ENCODE results near the gene KIF5C.
A peak's percentile ranks its signal among the peaks of the same experiment; 100 is the strongest.
"Not testable (repeated sequence)": the region's sequence is repeated elsewhere in the genome, so short reads cannot be mapped to it uniquely, and the experiment has no call there.

The KIF5C gene

DNA sequence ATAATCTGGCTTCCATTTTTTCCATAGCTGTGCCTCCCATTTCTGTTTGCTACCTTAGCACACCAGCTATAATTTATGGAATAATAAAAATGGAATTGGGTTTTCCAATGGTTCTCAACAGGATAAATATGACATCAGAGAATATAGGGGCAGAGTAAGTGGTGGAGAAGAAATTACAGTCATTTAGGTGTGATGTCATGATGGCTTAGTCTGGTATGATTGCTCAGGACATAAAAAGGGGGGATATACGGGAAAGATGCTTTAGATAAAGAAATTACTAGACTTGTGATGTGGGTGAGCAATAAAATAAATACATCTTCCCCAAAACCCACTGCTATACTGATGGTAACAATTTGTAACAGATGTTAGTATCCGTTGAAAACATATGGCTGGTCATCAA is 21.6 kb upstream of the KIF5C start:
- no peak for TF ChIP-seq ZFX (IDR thresholded peaks at IDR 0.05)
- no peak overlapping the region for H3K27ac ChIP-seq

DNA sequence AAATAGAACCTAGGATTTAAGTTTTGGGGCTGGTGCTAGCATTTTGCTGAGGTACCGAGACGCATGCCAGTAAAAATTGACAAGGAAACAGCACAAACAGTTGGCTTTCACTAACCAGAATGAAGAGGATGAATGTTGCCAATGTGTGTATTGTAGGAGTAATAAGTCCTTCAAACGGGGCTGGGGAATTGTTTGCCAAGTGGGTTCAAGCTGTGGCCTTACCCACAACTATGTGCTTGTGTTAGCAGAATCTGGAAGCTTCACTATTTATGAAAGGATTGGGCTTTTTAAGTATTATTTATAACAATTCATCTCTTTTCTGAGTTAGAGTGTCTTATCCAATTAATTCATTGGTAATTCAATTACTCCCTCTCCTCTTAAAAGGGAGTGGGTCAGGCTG is 15.0 kb upstream of the KIF5C start:
- TF ChIP-seq ZFX (IDR thresholded peaks at IDR 0.05), result no peak
- TF ChIP-seq, protein P1, sequence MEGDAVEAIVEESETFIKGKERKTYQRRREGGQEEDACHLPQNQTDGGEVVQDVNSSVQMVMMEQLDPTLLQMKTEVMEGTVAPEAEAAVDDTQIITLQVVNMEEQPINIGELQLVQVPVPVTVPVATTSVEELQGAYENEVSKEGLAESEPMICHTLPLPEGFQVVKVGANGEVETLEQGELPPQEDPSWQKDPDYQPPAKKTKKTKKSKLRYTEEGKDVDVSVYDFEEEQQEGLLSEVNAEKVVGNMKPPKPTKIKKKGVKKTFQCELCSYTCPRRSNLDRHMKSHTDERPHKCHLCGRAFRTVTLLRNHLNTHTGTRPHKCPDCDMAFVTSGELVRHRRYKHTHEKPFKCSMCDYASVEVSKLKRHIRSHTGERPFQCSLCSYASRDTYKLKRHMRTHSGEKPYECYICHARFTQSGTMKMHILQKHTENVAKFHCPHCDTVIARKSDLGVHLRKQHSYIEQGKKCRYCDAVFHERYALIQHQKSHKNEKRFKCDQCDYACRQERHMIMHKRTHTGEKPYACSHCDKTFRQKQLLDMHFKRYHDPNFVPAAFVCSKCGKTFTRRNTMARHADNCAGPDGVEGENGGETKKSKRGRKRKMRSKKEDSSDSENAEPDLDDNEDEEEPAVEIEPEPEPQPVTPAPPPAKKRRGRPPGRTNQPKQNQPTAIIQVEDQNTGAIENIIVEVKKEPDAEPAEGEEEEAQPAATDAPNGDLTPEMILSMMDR (conservative IDR thresholded peaks at IDR 0.05), result no peak
- H3K27ac ChIP-seq, result no peak overlapping the region

DNA sequence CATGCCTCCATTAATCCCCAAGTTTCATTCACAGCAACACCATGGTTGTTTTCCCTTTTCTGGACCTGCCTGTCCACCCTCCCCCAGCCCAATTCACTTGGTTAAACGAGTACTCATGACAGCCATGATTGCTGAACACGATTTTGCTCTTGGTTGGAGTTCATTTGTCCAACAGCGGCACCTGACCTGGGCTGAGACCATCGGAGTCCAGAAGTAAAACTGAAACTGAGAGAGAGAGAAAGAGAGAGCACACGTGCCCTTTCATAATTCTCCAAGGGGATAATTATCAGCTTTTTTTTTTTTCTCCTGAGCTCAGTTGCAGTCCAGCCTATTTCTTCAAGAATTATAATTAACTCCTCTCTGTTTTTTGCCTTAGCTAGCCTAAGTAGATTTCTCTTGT is 13.7 kb upstream of the KIF5C start:
- no peak overlapping the region; the same call in 1 of the 2 replicates for H3K27ac ChIP-seq
- TF ChIP-seq ZFX (IDR thresholded peaks at IDR 0.05), result no peak
- TF ChIP-seq, protein P1 (conservative IDR thresholded peaks at IDR 0.05), result no peak

DNA sequence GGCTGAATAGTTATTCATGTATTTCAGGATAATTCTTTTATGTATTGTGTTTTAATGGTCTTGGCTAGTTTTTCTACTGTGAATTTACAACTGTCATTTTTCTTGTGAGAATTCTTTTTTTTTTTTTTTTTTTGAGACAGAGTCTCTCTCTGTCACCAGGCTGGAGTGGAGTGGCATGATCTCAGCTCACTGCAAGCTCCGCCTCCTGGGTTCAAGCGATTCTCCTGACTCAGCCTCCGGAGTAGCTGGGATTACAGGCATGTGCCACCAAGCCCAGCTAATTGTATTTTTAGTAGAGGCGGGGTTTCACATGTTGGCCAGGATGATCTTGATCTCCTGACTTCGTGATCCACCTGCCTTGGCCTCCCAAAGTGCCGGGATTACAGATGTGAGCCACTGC is 12.5 kb upstream of the KIF5C start:
- not testable (repeated sequence) for H3K27ac ChIP-seq

DNA sequence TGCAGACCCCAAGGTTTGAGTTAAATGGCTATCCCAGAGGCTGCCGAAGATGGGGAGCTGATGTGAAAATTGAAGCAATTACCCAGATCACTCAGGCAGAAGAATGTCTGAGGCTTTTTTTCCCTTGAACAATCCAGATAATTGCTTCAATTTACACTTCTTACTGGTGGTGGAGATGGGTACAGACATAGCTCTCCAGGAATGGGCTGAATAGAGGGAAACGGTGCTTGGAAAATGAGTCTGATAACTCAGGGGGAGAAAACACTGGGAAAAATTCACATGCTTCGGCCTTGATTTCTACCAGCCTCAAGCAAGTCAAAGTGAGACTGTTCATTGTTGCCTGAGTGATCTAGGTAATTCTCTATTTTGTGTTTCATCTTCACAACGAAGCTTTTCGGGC is 9.5 kb upstream of the KIF5C start:
- no peak for TF ChIP-seq ZFX (IDR thresholded peaks at IDR 0.05)
- TF ChIP-seq, protein P1 (conservative IDR thresholded peaks at IDR 0.05), result no peak

DNA sequence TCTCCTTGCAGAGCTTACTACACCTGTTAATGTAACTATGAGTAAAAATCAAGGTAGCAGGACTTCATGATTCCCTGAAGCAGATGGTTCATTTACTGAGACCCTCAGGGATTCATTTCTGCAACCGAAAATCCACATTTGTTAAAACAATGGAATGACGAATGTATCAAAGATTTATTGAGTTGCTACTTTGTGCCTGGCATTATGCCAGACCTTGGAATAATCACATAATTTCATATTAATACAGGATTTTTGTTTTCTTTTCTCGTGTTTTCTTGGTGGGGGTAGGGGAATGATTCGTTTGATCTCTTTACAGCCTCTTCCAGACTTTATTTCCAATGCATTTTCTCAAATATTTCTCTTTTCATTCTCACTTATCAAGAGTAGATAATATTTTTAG is 8.9 kb upstream of the KIF5C start:
- H3K27ac ChIP-seq, result no peak overlapping the region
- TF ChIP-seq, protein P1 (conservative IDR thresholded peaks at IDR 0.05), result no peak
- TF ChIP-seq ZFX (IDR thresholded peaks at IDR 0.05), result no peak

More for the DNA sequence above, 9.5 kb upstream of the KIF5C start:
- H3K27ac ChIP-seq, result no peak overlapping the region

DNA sequence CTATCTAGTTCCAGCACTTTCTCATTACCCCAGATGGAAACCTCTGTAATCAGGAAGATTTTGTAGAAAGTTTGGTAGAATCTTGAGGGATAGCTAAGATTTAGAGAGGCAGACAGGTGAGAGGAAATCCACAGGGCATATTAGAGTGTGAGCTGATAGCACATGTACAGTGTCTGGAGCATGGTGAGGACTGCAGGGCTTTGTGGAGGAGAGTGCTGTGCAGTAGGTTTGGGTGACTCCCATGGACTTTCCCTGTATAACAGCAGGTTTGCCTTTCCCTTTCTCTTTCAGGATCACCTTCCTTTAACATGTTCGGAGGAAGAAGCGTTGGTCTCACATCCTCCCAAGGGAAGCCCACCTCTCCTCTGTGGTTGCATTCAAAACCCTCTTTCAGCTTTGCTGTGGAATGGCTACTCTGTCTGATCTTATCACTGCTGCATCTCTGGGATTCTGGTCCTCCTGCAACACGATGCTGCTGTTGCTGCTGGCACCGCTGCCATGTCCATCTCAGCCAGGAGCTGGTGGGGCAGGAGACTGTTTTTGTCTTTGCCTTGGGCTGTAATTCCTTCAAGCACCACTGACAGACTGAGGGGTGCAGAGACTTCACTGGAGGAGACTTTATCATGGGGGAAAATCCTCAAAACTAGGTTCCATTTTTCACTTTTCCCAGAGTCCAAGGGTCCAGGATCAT is 7.8 kb upstream of the KIF5C start:
- TF ChIP-seq ZFX (IDR thresholded peaks at IDR 0.05), result no peak
- TF ChIP-seq, protein P1 (conservative IDR thresholded peaks at IDR 0.05), result no peak
- no peak overlapping the region for H3K27ac ChIP-seq

DNA sequence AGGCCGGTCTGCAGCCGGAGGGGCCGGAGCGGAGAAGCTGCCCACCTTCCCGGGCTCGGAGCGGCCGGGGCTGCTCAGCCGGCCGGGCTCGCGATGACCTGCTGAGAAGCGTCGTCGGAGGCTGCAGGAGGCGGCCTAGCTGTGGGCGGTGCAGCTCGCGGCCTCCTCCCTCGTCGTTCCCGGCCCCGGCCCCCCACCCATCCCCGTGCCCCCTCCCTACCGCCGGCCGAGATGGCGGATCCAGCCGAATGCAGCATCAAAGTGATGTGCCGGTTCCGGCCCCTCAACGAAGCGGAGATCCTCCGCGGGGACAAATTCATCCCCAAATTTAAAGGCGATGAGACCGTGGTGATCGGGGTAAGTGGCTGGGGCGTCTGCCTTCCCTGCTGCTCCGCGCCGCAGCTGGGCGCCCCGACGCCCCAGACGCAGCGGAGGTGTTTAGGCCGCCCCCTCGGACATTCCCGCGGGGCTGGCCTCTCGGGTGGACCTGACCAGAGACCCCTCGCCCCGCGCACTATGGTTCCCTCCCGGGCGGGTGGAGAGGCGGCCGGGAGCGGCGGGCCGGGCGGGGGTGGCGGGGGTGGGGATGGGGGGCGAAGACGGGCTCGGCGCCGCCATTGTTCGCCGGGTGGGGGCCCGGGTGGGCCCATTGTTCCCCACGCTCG is 492 bp downstream of the KIF5C start:
- TF ChIP-seq, protein P1 (conservative IDR thresholded peaks at IDR 0.05), result no peak
- TF ChIP-seq ZFX (IDR thresholded peaks at IDR 0.05), result no peak
- peak overlapping the region; percentile 74 for H3K27ac ChIP-seq

All from C4-2B (cell line).